HEK293 (cell line): ENCODE measurements around the gene ADGRL1.

ENCODE experiments used
- CTCF ChIA-PET: fragments of 350-600 bp; formaldehyde crosslinking; extraction: SDS; loops from one replicate; lab custom pipeline; 2021; ENCODE audit warnings: antibody characterized with exemption; lab: Yijun Ruan, JAX
- POLR2A ChIA-PET: fragments of 300-600 bp; formaldehyde crosslinking; extraction: SDS; loops from one replicate; lab custom pipeline; 2020; ENCODE audit warnings: antibody characterized with exemption, inconsistent platforms; lab: Yijun Ruan, JAX
- H3K27ac ChIP-seq: fragments of 200-500 bp; sonication (Bioruptor generic); 2 replicates; pipeline ENCODE4 v1.5.1; 2014; ENCODE audit warnings: low read depth, low read length, control low read depth, inconsistent platforms; ENCODE audit errors: extremely low read depth
- H3K36me3 ChIP-seq, 2 experiments: fragments of 200-500 bp in 1 of 2; sonication (Bioruptor generic) in 1 of 2; 1 replicate in 1 of 2; 2 replicates in 1 of 2; pipeline ENCODE4 v1.5.1; 2014 to 2017; ENCODE audit warnings: inconsistent platforms in 2 of 2, low read length in 2 of 2; ENCODE audit not compliant: control insufficient read depth in 2 of 2, insufficient read depth in 1 of 2
- H3K4me1 ChIP-seq: fragments of 200-500 bp; sonication (Bioruptor generic); 2 replicates; pipeline ENCODE4 v1.5.1; 2014; ENCODE audit warnings: mild to moderate bottlenecking, low read length, inconsistent platforms; ENCODE audit not compliant: control insufficient read depth, insufficient read depth
- H3K4me3 ChIP-seq: 2 replicates; pipeline ENCODE4 v1.5.1; 2011; ENCODE audit warnings: low read depth, mild to moderate bottlenecking, control low read depth, low read length, moderate library complexity
- H3K9me3 ChIP-seq: fragments of 200-500 bp; sonication (Bioruptor generic); 2 replicates; pipeline ENCODE4 v1.5.1; 2014; ENCODE audit warnings: low read depth, low read length, inconsistent platforms; ENCODE audit not compliant: control insufficient read depth, insufficient read depth
- FEZF1 ChIP-seq: fragments of 450-650 bp; formaldehyde crosslinking; IDR thresholded peaks from 2 replicates; pipeline ENCODE4 v1.5.1; 2016; ENCODE audit warnings: missing biosample characterization, missing genetic modification characterization
- GLIS1 ChIP-seq: fragments of 450-650 bp; formaldehyde crosslinking; IDR thresholded peaks from 2 replicates; pipeline ENCODE4 v1.5.1; 2016; ENCODE audit warnings: missing biosample characterization, missing genetic modification characterization
- PATZ1 ChIP-seq: fragments of 450-650 bp; formaldehyde crosslinking; IDR thresholded peaks from 2 replicates; pipeline ENCODE4 v1.5.1; 2016; ENCODE audit warnings: missing biosample characterization, missing genetic modification characterization
- ZBTB17 ChIP-seq: fragments of 450-650 bp; formaldehyde crosslinking; IDR thresholded peaks from 2 replicates; pipeline ENCODE4 v1.5.1; 2016; ENCODE audit warnings: missing biosample characterization, missing genetic modification characterization
- ZEB2 ChIP-seq: fragments of 450-650 bp; formaldehyde crosslinking; IDR thresholded peaks from 2 replicates; pipeline ENCODE4 v1.5.1; 2016; ENCODE audit warnings: missing biosample characterization, missing genetic modification characterization
- ZIC2 ChIP-seq: fragments of 450-650 bp; formaldehyde crosslinking; IDR thresholded peaks from 2 replicates; pipeline ENCODE4 v1.5.1; 2016; ENCODE audit warnings: missing biosample characterization, missing genetic modification characterization
- ZNF121 ChIP-seq: fragments of 450-650 bp; formaldehyde crosslinking; IDR thresholded peaks from 2 replicates; pipeline ENCODE4 v1.5.1; 2016; ENCODE audit warnings: missing biosample characterization, missing genetic modification characterization
- ZNF148 ChIP-seq: fragments of 450-650 bp; formaldehyde crosslinking; IDR thresholded peaks from 2 replicates; pipeline ENCODE4 v1.5.0; 2017; ENCODE audit warnings: missing biosample characterization, missing genetic modification characterization, borderline replicate concordance
- ZNF157 ChIP-seq: fragments of 450-650 bp; formaldehyde crosslinking; IDR thresholded peaks from 2 replicates; pipeline ENCODE4 v1.5.1; 2016; ENCODE audit warnings: missing biosample characterization, missing genetic modification characterization
- ZNF223 ChIP-seq: fragments of 450-650 bp; formaldehyde crosslinking; IDR thresholded peaks from 2 replicates; pipeline ENCODE4 v1.5.1; 2016; ENCODE audit warnings: missing biosample characterization, missing genetic modification characterization
- ZNF302 ChIP-seq: fragments of 450-650 bp; formaldehyde crosslinking; IDR thresholded peaks from 2 replicates; pipeline ENCODE4 v1.5.1; 2016; ENCODE audit warnings: missing biosample characterization, missing genetic modification characterization, low read depth
- ZNF350 ChIP-seq: fragments of 450-650 bp; formaldehyde crosslinking; IDR thresholded peaks from 2 replicates; pipeline ENCODE4 v1.5.0; 2017; ENCODE audit warnings: missing biosample characterization, mild to moderate bottlenecking, missing genetic modification characterization
- ZNF529 ChIP-seq: fragments of 450-650 bp; formaldehyde crosslinking; IDR thresholded peaks from 2 replicates; pipeline ENCODE4 v1.5.1; 2017; ENCODE audit warnings: missing genetic modification characterization, missing biosample characterization; ENCODE audit not compliant: insufficient replicate concordance
- ZNF560 ChIP-seq: fragments of 450-650 bp; formaldehyde crosslinking; IDR thresholded peaks from 2 replicates; pipeline ENCODE4 v1.5.1; 2017; ENCODE audit warnings: missing biosample characterization, missing genetic modification characterization, borderline replicate concordance
- ZSCAN23 ChIP-seq: fragments of 450-650 bp; formaldehyde crosslinking; IDR thresholded peaks from 2 replicates; pipeline ENCODE4 v1.5.1; 2016; ENCODE audit warnings: missing biosample characterization, missing genetic modification characterization

ADGRL1 gene

GRCh38 chr19:14174883-14175282 is 31.1 kb downstream of the ADGRL1 start:
- CTCF ChIA-PET: no interaction called here
- Histone ChIP-seq H3K4me3 (no peak overlapping the region), H3K27ac (no peak overlapping the region), H3K9me3 (no peaks in the 10 kb centered on the region), H3K4me1 (no peaks in the 10 kb centered on the region), H3K36me3 (peaks cover 12 to 72% of the 10 kb centered on the region in 2 experiments; a peak in 2 of 3 replicates)
- POLR2A ChIA-PET: interaction anchor here (0.7 kb wide), 1 partner anchor 10 kb away, joined by 3 read pairs; no protein-coding TSS in a partner anchor
- no peak for TF ChIP-seq ZBTB17 (tag by site-specific recombination)
- peak; percentile 81 for TF ChIP-seq ZNF121 (tag by site-specific recombination)

GRCh38 chr19:14168993-14169392 is 37.0 kb downstream of the ADGRL1 start:
- H3K4me1 ChIP-seq: no peaks in the 10 kb centered on the region
- H3K9me3 ChIP-seq: no peaks in the 10 kb centered on the region
- TF ChIP-seq ZNF560 (no peak), PATZ1 (tag by site-specific recombination) (no peak), ZNF148 (tag by site-specific recombination) (no peak), ZNF529 (tag by site-specific recombination) (no peak), GLIS1 (no peak), FEZF1 (no peak), ZNF157 (no peak), ZNF350 (no peak), ZNF223 (tag by site-specific recombination) (no peak)
- TF ChIP-seq, all 188 proteins: peak for 0
- H3K36me3 ChIP-seq: peaks cover 10 to 57% of the 10 kb centered on the region in 2 experiments; a peak in 2 of 3 replicates
- no peak overlapping the region for H3K4me3 ChIP-seq
- POLR2A ChIA-PET: no interaction called here
- H3K27ac ChIP-seq: no peak overlapping the region
- CTCF ChIA-PET: no interaction called here

DNA sequence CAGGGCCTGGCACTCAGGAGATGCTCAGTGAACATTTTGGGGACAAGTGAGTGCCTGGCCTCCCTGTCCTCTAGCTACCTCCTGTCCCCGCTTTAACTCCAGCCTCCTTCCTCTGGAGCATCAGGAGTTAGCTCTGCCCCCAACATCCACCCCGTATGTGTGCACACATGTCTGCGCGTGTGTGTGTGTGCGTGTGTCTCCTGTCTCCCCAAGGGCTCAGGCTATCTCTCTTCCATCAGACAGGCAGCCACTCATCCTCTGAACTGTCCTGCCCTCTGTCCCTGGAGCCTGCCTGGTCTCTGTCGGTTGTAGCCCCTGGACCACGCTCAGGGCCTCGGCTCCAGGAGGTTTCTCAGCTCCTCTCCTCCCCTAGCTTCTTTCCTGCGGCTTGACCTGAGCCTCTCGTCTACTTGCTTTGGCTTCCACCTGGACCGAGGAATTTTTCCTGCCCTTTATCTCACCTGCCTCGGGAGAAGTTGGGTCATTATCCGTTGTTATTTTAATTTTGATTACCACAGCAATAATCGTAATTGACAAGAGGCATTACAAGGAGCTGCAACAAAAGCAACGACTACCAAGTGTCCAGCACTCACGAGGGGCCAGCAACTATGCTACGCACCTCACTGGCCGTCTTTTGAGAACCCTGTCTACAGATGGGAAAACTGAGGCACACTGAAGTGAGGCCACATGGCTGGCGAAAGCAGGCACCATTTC is 37.6 kb downstream of the ADGRL1 start:
- Histone ChIP-seq H3K4me3 (no peak overlapping the region), H3K27ac (no peak overlapping the region), H3K4me1 (no peaks in the 10 kb centered on the region), H3K9me3 (no peaks in the 10 kb centered on the region), H3K36me3 (peaks cover 10 to 51% of the 10 kb centered on the region in 2 experiments; a peak in 2 of 3 replicates)
- TF ChIP-seq ZEB2 (tag by site-specific recombination) (no peak), ZSCAN23 (tag by site-specific recombination) (no peak), ZNF350 (no peak), ZNF302 (tag by site-specific recombination) (no peak), ZIC2 (tag by site-specific recombination) (0 out of 2 replicates have a peak, but pooled peaks have one; percentile 14)
- ChIA-PET CTCF (no interaction called here), POLR2A (no interaction called here)
